ENCODE data around the gene TCP11.

The TCP11 gene

GRCh38 chr6:35080821-35081425 lies 60.2 kb downstream of the TCP11 start:
- DNase-seq (ENCODE audit: extremely low read depth, low read depth) = no peak
- no peak overlapping the region for H3K4me3 ChIP-seq (replicated peaks; ENCODE audit: low read depth, low read length)
- TF ChIP-seq, protein P1, sequence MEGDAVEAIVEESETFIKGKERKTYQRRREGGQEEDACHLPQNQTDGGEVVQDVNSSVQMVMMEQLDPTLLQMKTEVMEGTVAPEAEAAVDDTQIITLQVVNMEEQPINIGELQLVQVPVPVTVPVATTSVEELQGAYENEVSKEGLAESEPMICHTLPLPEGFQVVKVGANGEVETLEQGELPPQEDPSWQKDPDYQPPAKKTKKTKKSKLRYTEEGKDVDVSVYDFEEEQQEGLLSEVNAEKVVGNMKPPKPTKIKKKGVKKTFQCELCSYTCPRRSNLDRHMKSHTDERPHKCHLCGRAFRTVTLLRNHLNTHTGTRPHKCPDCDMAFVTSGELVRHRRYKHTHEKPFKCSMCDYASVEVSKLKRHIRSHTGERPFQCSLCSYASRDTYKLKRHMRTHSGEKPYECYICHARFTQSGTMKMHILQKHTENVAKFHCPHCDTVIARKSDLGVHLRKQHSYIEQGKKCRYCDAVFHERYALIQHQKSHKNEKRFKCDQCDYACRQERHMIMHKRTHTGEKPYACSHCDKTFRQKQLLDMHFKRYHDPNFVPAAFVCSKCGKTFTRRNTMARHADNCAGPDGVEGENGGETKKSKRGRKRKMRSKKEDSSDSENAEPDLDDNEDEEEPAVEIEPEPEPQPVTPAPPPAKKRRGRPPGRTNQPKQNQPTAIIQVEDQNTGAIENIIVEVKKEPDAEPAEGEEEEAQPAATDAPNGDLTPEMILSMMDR (IDR thresholded peaks at IDR 0.05; ENCODE audit: low read depth, low read length, missing control alignments) = no peak

DNA sequence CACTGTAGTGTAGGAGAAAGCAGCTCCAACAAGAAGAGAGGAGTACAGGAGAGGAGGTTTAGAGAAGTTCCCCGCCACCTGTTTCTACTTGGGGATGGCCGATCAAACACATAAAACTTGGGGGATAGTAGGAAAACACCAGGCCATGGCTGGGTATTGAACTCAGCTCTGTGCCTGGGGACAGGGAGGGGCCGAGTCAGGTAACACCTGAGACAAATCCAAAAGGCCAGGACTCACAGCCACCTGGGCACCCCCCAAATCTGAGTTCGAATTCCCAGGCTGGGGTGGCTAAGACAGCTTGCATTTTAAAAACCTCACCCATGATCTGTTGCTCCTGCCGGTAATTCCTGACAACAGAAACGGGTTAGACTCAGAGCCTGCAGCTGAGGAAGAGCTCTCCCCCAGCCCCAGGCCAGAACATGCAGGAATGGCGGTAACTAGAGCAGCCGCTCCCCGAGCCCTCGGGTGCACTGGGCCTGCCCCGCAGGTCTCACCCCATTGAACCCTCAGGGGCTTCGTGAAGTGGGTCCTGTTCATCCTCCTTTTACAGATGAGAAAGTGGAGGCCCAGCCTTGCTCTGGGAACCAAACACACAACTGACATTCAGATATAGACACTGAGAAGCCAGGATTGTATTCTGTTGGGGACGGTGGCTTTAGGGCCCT lies 61.0 kb downstream of the TCP11 start:
- H3K4me3 ChIP-seq (replicated peaks; ENCODE audit: low read depth, low read length) = no peak overlapping the region
- no peak for DNase-seq (ENCODE audit: extremely low read depth, low read depth)
- TF ChIP-seq, protein P1 (IDR thresholded peaks at IDR 0.05; ENCODE audit: low read depth, low read length, missing control alignments) = no peak

- no peak for DNase-seq (ENCODE audit: extremely low read depth, low read depth)
- TF ChIP-seq, protein P1 (IDR thresholded peaks at IDR 0.05; ENCODE audit: low read depth, low read length, missing control alignments) = no peak
- H3K4me3 ChIP-seq (replicated peaks; ENCODE audit: low read depth, low read length) = no peak overlapping the region
These were observed 61.7 kb downstream of the TCP11 start for GRCh38 chr6:35079311-35080000.

DNA sequence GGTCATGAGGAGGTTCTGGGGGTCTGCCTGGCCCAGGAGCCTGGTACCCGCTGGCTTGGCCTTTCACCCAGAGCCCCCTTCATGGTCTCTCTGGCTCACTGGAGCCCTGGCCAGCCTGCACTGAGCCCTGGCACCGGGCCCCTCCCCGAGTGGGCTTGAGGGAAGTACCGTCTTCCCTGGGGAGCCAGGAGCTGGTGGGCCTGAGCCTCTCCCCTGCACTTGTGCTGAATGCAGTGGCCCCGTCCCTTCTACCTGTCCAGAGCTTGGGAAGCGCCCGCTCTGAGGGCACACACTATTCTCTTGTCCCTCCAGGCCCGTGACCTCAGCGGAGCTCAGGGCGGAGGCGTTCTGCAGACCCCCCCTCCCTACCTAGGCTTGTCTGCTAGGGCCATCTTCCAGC lies 62.2 kb downstream of the TCP11 start:
- no peak for DNase-seq (ENCODE audit: extremely low read depth, low read depth)
- H3K4me3 ChIP-seq (replicated peaks; ENCODE audit: low read depth, low read length) = no peak overlapping the region
- TF ChIP-seq, protein P1 (IDR thresholded peaks at IDR 0.05; ENCODE audit: low read depth, low read length, missing control alignments) = no peak

DNA sequence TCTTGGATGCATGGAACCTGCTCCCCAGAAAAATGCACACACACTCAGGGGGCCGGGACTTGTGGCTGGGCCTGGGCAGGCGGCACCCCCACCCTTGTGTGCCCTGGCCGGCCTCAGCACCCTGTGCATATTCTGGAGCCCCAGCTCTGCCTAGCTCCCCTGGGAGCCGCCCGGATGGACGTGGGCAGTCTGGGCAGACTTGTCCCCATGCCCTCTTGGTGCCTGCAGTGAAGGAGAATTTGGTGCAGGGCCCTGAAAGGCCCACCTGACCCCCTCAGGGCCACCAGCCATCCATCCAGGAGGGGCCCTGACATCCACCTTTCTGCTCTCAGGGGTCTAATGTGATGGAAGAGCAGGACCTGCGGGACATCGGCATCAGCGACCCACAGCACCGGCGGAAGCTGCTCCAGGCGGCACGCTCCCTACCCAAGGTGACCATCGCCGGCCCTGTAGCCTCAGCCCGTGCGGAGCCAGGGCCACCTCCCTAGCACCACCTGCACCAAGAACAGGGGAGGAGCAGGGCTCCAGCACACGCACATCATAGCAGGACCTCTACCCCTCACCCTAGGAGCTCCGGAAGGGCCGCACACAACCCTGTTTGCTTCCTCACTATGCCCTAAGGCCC lies 62.8 kb downstream of the TCP11 start:
- TF ChIP-seq, protein P1 (IDR thresholded peaks at IDR 0.05; ENCODE audit: low read depth, low read length, missing control alignments) = no peak
- no peak for DNase-seq (ENCODE audit: extremely low read depth, low read depth)
- H3K4me3 ChIP-seq (replicated peaks; ENCODE audit: low read depth, low read length) = no peak overlapping the region

GRCh38 chr6:35077713-35078105 lies 63.4 kb downstream of the TCP11 start:
- DNase-seq (ENCODE audit: extremely low read depth, low read depth) = no peak
- TF ChIP-seq, protein P1 (IDR thresholded peaks at IDR 0.05; ENCODE audit: low read depth, low read length, missing control alignments) = no peak
- H3K4me3 ChIP-seq (replicated peaks; ENCODE audit: low read depth, low read length) = no peak overlapping the region
